ENCODE data around the gene FDX1.

FDX1 gene

DNA sequence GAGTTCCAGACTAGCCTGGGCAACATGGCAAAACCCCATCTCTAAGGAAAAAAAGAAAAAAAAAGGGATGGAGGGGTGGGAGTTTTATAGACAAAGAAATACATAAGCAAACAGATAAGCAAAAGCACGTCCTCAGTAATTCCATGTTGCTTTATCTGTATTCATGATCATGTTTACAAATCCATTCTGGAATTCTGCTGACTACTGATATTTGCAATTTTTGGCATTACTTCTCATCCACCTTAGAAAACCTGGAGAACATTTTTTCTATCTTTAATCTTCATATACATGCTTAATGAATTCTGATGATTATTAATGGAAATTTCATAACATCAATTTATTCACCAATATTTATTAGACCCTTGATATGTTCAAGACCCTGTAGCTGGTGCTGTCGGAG, 1.7 kb upstream of the FDX1 start:
- TF ChIP-seq, protein P1, sequence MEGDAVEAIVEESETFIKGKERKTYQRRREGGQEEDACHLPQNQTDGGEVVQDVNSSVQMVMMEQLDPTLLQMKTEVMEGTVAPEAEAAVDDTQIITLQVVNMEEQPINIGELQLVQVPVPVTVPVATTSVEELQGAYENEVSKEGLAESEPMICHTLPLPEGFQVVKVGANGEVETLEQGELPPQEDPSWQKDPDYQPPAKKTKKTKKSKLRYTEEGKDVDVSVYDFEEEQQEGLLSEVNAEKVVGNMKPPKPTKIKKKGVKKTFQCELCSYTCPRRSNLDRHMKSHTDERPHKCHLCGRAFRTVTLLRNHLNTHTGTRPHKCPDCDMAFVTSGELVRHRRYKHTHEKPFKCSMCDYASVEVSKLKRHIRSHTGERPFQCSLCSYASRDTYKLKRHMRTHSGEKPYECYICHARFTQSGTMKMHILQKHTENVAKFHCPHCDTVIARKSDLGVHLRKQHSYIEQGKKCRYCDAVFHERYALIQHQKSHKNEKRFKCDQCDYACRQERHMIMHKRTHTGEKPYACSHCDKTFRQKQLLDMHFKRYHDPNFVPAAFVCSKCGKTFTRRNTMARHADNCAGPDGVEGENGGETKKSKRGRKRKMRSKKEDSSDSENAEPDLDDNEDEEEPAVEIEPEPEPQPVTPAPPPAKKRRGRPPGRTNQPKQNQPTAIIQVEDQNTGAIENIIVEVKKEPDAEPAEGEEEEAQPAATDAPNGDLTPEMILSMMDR (conservative IDR thresholded peaks at IDR 0.05; ENCODE audit: low read length) = no peak
- no peak for DNase-seq (ENCODE audit: low read depth)
- H3K4me3 ChIP-seq (ENCODE audit: low read length) = no peak overlapping the region

DNA sequence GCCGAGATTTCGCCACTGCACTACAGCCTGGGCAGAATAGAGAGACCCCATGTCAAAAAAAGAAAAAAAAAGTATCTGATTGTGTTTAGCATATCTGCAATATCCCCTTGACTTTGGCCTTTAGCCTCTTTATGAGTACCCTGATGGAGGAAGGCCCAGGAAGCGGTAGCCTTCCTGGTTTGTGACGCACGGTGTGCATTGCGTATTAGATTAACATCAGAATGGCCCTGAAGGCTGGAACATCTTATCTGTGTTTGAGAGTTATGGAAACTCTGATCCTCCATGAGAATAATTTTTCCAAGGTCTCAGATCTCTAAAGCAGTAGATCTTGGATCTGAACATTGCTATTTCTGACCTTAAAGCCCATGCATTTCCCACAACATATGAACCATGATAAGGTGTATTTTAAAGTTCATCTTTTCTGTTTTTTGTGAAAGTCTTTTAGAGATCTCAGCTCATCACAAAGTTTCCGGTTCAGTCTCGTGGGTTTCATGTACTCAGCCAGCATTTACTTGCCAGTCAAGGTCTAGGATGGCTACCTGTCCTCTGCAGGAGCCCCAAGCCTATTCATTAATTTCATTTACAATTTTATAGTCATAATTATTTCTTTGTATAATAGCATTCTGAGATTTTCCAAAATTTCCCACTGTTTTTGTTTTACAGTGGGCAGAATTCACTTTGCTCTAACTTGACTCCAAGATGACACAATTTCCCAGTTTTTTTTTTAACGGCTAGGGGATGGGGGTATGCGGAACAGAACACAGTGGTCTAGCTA, 605 bp upstream of the FDX1 start:
- H3K4me3 ChIP-seq (ENCODE audit: low read length) = peak overlapping the region; percentile 71
- no peak for DNase-seq (ENCODE audit: low read depth)
- TF ChIP-seq, protein P1 (conservative IDR thresholded peaks at IDR 0.05; ENCODE audit: low read length) = no peak

DNA sequence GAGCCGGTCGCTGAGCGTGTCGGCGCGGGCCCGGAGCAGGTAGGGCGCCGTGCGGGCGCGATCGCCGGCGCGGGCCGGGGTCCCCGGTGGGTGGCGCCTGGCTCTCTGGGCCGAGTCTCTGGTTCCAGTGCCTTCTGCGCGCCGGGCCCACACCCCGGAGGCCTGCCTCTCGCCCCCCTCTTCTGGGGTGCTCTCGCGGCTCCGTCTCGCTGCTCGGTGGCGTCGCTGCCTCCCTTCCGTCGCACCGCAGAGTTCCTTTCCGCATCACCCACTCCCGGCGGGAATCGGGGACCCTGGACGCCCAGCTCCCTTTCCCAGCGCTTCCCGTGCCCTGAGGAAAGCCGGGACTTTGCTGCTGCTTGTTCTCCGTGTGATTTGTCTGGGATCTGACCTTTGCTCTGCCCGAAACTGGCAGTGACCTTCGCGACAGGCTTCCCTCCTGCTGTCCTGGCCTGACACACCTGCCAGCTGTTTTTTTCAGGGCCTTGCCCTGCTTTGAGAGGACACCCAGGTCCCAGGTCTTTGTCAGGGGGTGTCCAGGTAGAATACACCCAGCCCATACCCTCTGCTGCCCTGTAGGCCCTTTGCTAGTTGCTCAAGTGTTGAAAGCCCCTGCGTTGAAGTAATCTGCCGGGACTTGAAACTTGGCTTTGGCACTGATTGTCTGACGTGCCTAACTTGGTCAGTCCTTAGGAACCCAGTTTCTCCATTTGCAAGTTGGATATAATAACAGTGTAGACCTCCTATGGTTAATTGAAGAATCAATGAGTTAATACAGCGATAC, 711 bp downstream of the FDX1 start:
- TF ChIP-seq, protein P1 (conservative IDR thresholded peaks at IDR 0.05; ENCODE audit: low read length) = no peak
- DNase-seq (ENCODE audit: low read depth) = peak; percentile 46
- H3K4me3 ChIP-seq (ENCODE audit: low read length) = peak overlapping the region; percentile 71

DNA sequence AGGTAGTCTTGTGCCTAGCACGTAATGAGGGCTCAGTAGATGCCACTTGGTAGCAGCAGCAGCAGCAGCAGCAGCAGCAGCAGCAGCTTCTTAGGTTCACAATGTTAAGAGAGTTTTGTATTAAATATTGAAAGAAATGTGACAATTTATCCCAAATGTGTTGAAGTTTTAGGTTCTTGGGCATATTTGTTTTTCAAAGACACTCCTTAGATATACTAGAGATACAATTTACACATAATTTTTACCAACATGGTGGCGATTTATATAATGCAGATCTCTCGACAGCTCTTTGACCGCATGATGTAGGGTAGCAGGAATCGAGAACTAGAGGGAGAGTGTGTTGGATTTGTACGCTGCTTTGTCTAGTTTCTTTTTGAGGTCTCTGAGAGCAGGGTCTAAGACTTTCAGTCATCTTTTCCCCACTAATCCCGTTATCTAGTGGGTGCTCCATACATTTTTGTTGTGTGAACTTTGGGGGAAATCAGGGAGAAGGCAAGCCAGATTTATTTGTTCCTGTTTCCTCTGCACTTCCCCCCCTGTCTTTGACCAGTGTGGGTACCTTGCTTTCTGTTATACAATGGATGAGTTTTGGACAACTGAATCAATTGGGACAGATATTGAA, 1.4 kb downstream of the FDX1 start:
- peak overlapping the region; percentile 71 for H3K4me3 ChIP-seq (ENCODE audit: low read length)
- TF ChIP-seq, protein P1 (conservative IDR thresholded peaks at IDR 0.05; ENCODE audit: low read length) = no peak

DNA sequence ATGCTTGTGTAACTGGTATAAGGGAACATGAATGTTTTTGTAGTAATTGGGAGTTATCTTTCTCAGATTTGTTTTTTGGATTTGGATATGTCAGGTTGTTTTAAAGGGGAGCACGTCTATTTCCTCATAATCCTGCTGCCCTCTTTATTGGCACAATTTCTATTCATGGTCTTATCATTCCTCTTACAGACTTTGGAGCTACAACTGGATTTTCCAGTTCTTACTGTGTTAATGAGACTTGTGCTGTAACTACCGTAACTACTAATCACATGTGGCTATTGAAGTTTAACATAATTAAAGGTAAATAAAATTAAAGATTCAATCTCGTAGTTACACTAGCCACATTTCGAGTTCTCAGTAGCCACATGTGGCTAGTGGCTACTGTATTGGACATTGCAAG, 1.9 kb downstream of the FDX1 start:
- DNase-seq (ENCODE audit: low read depth) = no peak
- TF ChIP-seq, protein P1 (conservative IDR thresholded peaks at IDR 0.05; ENCODE audit: low read length) = no peak
- peak overlapping the region; percentile 71 for H3K4me3 ChIP-seq (ENCODE audit: low read length)

More for the DNA sequence above, 1.4 kb downstream of the FDX1 start:
- no peak for DNase-seq (ENCODE audit: low read depth)

DNA sequence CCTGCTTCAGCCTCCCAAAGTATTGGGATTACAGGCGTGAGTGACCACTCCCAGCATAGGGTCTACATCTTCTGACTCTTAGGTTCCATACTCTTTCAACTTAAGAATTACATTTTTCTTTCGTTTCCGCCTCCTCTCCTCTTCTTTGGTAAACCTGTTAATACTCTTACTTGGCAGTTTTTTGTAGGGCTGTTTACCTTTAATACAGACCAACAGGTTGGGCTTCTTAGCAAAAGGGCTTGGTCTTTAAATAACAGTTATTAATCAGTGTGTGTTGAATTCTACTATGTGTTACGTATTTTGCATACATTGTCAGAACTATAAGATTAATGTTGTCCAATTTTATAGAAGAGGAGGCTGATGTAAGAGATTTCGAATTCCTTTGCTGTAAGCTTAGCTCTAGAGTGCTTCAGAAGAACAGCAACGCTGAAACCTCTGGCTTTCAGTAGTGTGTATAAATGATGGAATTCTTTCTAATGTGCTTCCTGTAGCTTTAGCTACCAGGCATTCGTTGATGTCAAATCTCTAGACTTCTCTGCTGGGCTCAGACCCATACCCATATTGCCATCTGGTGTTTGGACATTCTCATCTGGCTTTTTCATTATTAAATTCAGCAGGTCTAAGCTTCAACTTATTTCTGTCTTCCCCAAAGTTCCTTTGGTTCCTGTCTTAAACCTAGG, 3.1 kb downstream of the FDX1 start:
- TF ChIP-seq, protein P1 (conservative IDR thresholded peaks at IDR 0.05; ENCODE audit: low read length) = peak; percentile 15
- DNase-seq (ENCODE audit: low read depth) = peak; percentile 38
- H3K4me3 ChIP-seq (ENCODE audit: low read length) = no peak overlapping the region

Measured in AG10803 (cell line).